Upper lobe of right lung (tissue), 1 donor: ENCODE measurements around the gene CLPTM1L. TPM values are rescaled to one million over a fixed set of nuclear protein-coding genes. Genes with fewer than 3 reads are reported as not detected.

Experiments used
- ATAC-seq: fragments of 200-7000 bp; cut with Tn5 transposase; one replicate; pipeline ENCODE4 v1.9.1; 2020; ENCODE audit warnings: mild to moderate bottlenecking, moderate library complexity
- DNase-seq: peaks from one replicate; pipeline ENCODE4 v3.0.0-alpha.2; 2020
- H3K27ac ChIP-seq: fragments of 200-600 bp; one replicate; pipeline ENCODE4 v1.8.0; 2022
- H3K27me3 ChIP-seq: fragments of 200-600 bp; one replicate; pipeline ENCODE4 v1.8.0; 2022; ENCODE audit warnings: mild to moderate bottlenecking
- H3K36me3 ChIP-seq: fragments of 200-600 bp; one replicate; pipeline ENCODE4 v1.8.0; 2022
- H3K4me1 ChIP-seq: fragments of 200-600 bp; one replicate; pipeline ENCODE4 v1.8.0; 2022
- H3K4me3 ChIP-seq: fragments of 200-600 bp; one replicate; pipeline ENCODE4 v1.8.0; 2022; ENCODE audit warnings: mild to moderate bottlenecking
- H3K9me3 ChIP-seq: fragments of 200-600 bp; one replicate; pipeline ENCODE4 v1.8.0; 2022
- CTCF ChIP-seq: fragments of 200-600 bp; IDR thresholded peaks from one replicate; pipeline ENCODE4 v1.8.0; 2022; ENCODE audit warnings: antibody characterized with exemption
- intact Hi-C: fragments of 100-400 bp; cut with DNase I; formaldehyde crosslinking; loops from one replicate; pipeline ENCODE4 v1.11.0; 2022
- microRNA-seq: library from miRNA; unstranded; fragments of <30 nt; microRNA quantifications from one replicate; pipeline ENCODE4 v1.2.0, GENCODE V29; 2020; ENCODE audit warnings: borderline microRNAs expressed
- total RNA-seq: library from RNA; stranded (reverse); fragmentation: NEBNext Ultra II Directional; extraction: Animal tissue kit (Norgen Biotek cat#: 25700); gene quantifications from one replicate; pipeline ENCODE4 v1.2.1, GENCODE V29; 2021
- donor health status: DM: no; HTN: yes; CAD: no; lungs with severe emphysema.

The CLPTM1L gene
- total RNA-seq, 1 donor from 2014 or later, result 153 TPM

GRCh38 chr5:1268666-1269065 is 76.2 kb downstream of the CLPTM1L start:
- intact Hi-C loops, result no loop called here

GRCh38 chr5:1268056-1268455 is 76.8 kb downstream of the CLPTM1L start:
- H3K4me1 ChIP-seq, result no peaks in the 10 kb centered on the region
- H3K4me3 ChIP-seq, result no peak overlapping the region
- H3K27ac ChIP-seq, result no peak overlapping the region
- intact Hi-C loops, result no loop called here
- no peaks in the 10 kb centered on the region for H3K9me3 ChIP-seq
- H3K36me3 ChIP-seq, result no peaks in the 10 kb centered on the region
- DNase-seq (no peak), ATAC-seq (no peak)
- no peaks in the 10 kb centered on the region for H3K27me3 ChIP-seq
- no peak for TF ChIP-seq CTCF

More at GRCh38 chr5:1268666-1269065, 76.2 kb downstream of the CLPTM1L start:
- H3K4me1 ChIP-seq, result no peaks in the 10 kb centered on the region
- no peak overlapping the region for H3K4me3 ChIP-seq
- no peak for DNase-seq
- no peak for TF ChIP-seq CTCF
- H3K36me3 ChIP-seq, result no peaks in the 10 kb centered on the region
- H3K27me3 ChIP-seq, result no peaks in the 10 kb centered on the region
- no peak overlapping the region for H3K27ac ChIP-seq
- no peaks in the 10 kb centered on the region for H3K9me3 ChIP-seq
- no peak for ATAC-seq

Small RNA genes within 50 kb of the gene (microRNA-seq; reads per million reads assigned to microRNA genes)
- gene MIR4457, result not detected

Other genes starting within 250 kb of the CLPTM1L start
- 49.6 TPM for gene SLC12A7, start 233.0 kb downstream of the CLPTM1L start, total RNA-seq
- gene SLC6A19, start 143.5 kb downstream of the CLPTM1L start, total RNA-seq, result not detected
- not detected for gene SLC6A18, start 119.7 kb downstream of the CLPTM1L start, total RNA-seq
- not detected for gene TERT, start 50.0 kb downstream of the CLPTM1L start, total RNA-seq
- gene SLC6A3, start 100.3 kb upstream of the CLPTM1L start, total RNA-seq, result 0.52 TPM
- 690 TPM for gene LPCAT1, start 178.9 kb upstream of the CLPTM1L start, total RNA-seq